RWPE2 (cell line): Measurements from ENCODE around the gene ATCAY.

ENCODE experiments used
- ATAC-seq: fragments of 200-7000 bp; cut with Tn5 transposase; 3 replicates; pipeline ENCODE4 v1.9.1; 2021; ENCODE audit warnings: low read depth
- DNase-seq: peaks from one replicate; pipeline ENCODE4 v3.0.0-alpha.2; 2020; ENCODE audit warnings: low spot score
- H3K27ac ChIP-seq: fragments of 450-650 bp; 2 replicates; pipeline ENCODE4 v1.5.1; 2017; ENCODE audit warnings: mild to moderate bottlenecking; ENCODE audit not compliant: poor library complexity, severe bottlenecking
- H3K27me3 ChIP-seq: fragments of 250-450 bp; sonication (Bioruptor Pico); 2 replicates; pipeline ENCODE4 v1.5.1; 2021; ENCODE audit warnings: mild to moderate bottlenecking, moderate library complexity; ENCODE audit not compliant: insufficient read depth, poor library complexity, severe bottlenecking
- H3K36me3 ChIP-seq: fragments of 250-450 bp; sonication (Bioruptor Pico); 2 replicates; pipeline ENCODE4 v1.5.1; 2020; ENCODE audit warnings: low read depth, mild to moderate bottlenecking, moderate library complexity
- H3K4me1 ChIP-seq: fragments of 250-450 bp; sonication (Bioruptor Pico); 2 replicates; pipeline ENCODE4 v1.5.1; 2021; ENCODE audit warnings: mild to moderate bottlenecking, moderate library complexity; ENCODE audit not compliant: insufficient read depth, poor library complexity, severe bottlenecking
- H3K4me3 ChIP-seq: fragments of 250-450 bp; sonication (Bioruptor Pico); 2 replicates; pipeline ENCODE4 v1.5.1; 2021; ENCODE audit warnings: mild to moderate bottlenecking, moderate library complexity; ENCODE audit not compliant: severe bottlenecking
- H3K9me3 ChIP-seq: fragments of 250-450 bp; sonication (Bioruptor Pico); 2 replicates; pipeline ENCODE4 v1.5.1; 2021; ENCODE audit warnings: mild to moderate bottlenecking, moderate library complexity; ENCODE audit not compliant: severe bottlenecking
- TF ChIP-seq, protein P1 (sequence below): fragments of 450-650 bp; IDR thresholded peaks from one replicate; pipeline ENCODE4 v1.5.1; 2017; ENCODE audit warnings: mild to moderate bottlenecking, moderate library complexity; ENCODE audit not compliant: poor library complexity, severe bottlenecking

The ATCAY gene

DNA sequence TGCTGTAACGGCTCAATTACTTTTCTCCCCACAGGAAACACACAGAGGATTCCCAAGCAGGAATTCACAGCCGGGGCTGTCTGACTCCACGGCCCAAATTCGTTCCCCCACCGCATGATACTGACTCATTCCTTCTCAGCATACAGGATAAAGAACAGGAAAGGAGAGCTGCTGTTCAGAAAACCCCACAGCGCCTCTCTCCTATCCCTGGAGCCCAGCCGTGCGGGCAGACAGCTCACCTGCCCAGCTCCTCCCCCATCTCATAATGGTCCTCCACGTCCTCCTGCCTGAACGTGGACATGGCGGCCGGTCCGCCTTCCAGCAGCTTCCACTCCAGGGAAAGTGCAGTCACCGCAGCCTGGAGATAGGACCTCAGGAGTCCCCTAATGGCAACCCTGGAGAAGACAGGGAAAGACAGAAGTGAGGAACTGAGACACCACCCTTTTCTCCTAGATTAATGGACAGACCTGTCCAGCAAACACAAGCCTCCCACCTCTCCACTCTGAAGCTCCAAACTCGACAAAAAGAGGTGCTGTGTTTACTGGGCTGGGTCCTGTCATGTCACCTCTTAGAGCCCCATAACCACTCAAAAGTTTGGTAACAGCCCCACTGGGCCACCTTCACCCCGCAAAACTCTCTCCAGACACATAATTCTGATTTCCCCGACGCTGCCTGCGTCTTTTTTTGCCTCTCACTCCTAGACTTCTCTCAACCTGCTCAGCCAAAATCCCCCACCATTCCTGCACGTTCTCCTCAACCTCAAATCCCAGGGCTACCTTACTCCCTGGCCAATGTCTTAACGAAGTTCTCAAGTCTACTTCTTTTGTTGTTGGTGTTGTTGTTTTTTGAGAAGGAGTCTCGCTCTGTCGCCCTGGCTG, 89.2 kb downstream of the ATCAY start:
- Histone ChIP-seq H3K9me3 (no peaks in the 10 kb centered on the region), H3K36me3 (peaks cover 43% of the 10 kb centered on the region), H3K27me3 (no peaks in the 10 kb centered on the region), H3K4me3 (peak overlapping the region; percentile 96), H3K4me1 (peaks cover 12% of the 10 kb centered on the region), H3K27ac (peak overlapping the region; percentile 92)
- ATAC-seq (peak; percentile 57), DNase-seq (peak; percentile 91)
- TF ChIP-seq, protein P1, sequence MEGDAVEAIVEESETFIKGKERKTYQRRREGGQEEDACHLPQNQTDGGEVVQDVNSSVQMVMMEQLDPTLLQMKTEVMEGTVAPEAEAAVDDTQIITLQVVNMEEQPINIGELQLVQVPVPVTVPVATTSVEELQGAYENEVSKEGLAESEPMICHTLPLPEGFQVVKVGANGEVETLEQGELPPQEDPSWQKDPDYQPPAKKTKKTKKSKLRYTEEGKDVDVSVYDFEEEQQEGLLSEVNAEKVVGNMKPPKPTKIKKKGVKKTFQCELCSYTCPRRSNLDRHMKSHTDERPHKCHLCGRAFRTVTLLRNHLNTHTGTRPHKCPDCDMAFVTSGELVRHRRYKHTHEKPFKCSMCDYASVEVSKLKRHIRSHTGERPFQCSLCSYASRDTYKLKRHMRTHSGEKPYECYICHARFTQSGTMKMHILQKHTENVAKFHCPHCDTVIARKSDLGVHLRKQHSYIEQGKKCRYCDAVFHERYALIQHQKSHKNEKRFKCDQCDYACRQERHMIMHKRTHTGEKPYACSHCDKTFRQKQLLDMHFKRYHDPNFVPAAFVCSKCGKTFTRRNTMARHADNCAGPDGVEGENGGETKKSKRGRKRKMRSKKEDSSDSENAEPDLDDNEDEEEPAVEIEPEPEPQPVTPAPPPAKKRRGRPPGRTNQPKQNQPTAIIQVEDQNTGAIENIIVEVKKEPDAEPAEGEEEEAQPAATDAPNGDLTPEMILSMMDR, result peak; percentile 25

DNA sequence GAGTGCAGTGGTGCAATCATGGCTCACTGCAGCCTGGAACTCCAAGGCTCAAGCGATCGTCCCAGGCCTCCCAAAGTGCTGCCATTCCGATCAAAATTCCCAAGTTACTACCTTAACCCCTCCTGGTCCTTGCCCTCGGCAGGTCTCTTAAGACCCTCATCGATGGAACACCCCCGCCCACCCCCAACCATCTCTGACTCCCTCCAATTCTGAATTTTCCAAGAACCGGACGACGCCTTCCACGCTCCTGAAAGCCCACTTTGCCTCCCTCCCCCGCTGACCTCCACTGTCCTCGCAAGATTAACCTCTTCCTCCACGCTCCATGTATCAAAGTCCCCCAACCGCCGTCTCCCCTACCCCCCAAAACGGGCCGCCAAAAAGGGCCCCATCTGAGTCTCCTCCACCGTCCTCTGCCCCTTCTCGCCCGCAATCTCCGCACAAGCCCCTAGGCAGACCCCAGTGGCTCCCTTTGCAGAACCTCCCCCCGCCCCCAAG, 89.9 kb downstream of the ATCAY start:
- DNase-seq (no peak), ATAC-seq (no peak)
- no peaks in the 10 kb centered on the region for H3K27me3 ChIP-seq
- H3K4me3 ChIP-seq, result peak overlapping the region; percentile 96
- H3K36me3 ChIP-seq, result peaks cover 40% of the 10 kb centered on the region
- peak overlapping the region; percentile 92 for H3K27ac ChIP-seq
- TF ChIP-seq, protein P1, result no peak
- H3K9me3 ChIP-seq, result no peaks in the 10 kb centered on the region
- peaks cover 12% of the 10 kb centered on the region for H3K4me1 ChIP-seq

DNA sequence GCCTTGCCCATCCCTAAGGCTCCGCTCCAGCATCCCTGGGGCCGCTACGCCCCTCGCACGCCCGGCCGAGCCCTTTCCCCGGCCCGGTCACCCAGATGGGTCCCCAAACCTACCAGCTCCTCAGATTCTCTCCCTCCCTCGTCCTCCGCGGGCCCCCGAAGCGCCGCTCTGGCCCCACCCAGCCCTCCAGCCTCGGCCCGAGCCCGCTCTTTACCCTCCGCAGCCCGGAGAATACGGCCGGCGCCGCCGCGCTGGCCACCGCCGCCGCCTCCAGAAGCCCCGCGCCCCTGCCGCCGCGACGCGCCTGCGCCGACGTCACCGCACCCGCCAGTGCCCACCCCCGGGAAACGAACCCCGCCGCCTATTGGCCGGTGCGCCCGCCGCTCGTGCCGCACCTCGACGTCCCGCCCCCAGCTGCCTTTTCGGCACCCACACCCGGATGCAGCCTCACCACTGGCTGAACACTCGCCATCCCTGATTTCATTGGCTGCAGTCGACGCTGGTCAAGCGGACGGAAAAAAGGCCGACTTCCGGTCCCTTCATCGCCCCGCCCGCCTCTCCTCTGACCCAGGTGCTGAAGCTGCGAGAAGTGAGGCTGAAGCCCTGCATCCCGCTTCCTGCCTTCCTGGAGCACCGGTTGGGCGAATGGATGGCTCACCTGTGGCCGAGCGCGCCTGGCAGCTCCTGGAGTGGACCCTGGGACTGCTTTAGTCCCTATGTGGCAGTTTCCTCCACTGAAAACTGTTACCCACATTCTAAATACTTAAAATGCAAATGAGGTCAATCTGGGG, 90.5 kb downstream of the ATCAY start, which contains the start of gene DAPK3:
DAPK3 (minus strand) TSS at position 292 of the 791 bp plus-strand sequence. CDS start 1,364 bp downstream, outside the sequence.
- H3K4me1 ChIP-seq, result peaks cover 12% of the 10 kb centered on the region
- H3K27me3 ChIP-seq, result no peaks in the 10 kb centered on the region
- peak within 1 kb of the TSS; percentile 92 for H3K27ac ChIP-seq
- DNase-seq (peak; percentile 95), ATAC-seq (peak; percentile 71)
- peaks cover 40% of the 10 kb centered on the region for H3K36me3 ChIP-seq
- H3K9me3 ChIP-seq, result no peaks in the 10 kb centered on the region
- TF ChIP-seq, protein P1, result no peak
- H3K4me3 ChIP-seq, result peak within 1 kb of the TSS; percentile 96

DNA sequence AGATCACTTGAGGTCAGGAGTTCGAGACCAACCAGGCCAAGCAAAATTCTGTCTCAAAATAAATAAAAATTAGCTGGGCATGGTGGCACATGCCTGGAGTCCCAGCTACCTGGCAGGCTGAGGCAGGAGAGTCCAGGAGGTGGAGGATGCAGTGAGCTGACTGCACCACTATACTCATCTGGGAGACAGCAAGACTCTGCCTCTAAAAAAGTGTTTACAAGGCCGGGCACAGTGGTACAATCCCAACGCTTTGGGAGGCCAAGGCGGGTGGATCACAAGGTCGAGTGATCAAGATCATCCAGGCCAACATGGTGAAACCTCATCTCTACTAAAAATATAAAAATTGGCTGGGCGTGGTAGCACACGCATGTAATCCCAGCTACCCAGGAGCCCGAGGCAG, 94.7 kb downstream of the ATCAY start:
- no peak for ATAC-seq
- Histone ChIP-seq H3K36me3 (peaks cover 51% of the 10 kb centered on the region), H3K9me3 (no peaks in the 10 kb centered on the region), H3K27me3 (no peaks in the 10 kb centered on the region), H3K27ac (no peak overlapping the region), H3K4me1 (no peaks in the 10 kb centered on the region), H3K4me3 (no peak overlapping the region)
- DNase-seq, result no peak
- TF ChIP-seq, protein P1, result no peak
